GM19372 (cell line): ENCODE data around the gene MED10.

Source experiments
- ATAC-seq: cut with Tn5 transposase; IDR thresholded peaks from one replicate; pipeline ENCODE4 v1.9.1; 2021; ENCODE audit warnings: mild to moderate bottlenecking, low read depth, moderate library complexity; ENCODE audit not compliant: unreplicated experiment

Gene MED10

GRCh38 chr5:6353602-6354302 lies 24.6 kb downstream of the MED10 start:
- no peak for ATAC-seq

- ATAC-seq = no peak
Measured at GRCh38 chr5:6350277-6351090, 27.9 kb downstream of the MED10 start.

- ATAC-seq = no peak
Measured at GRCh38 chr5:6349387-6349786, 29.0 kb downstream of the MED10 start.

GRCh38 chr5:6348476-6349000 lies 29.8 kb downstream of the MED10 start:
- ATAC-seq = no peak

- no peak for ATAC-seq
Measured at GRCh38 chr5:6347673-6348072, 30.7 kb downstream of the MED10 start.

- no peak for ATAC-seq
Measured at GRCh38 chr5:6347165-6347564, 31.2 kb downstream of the MED10 start.

GRCh38 chr5:6344593-6344989 lies 33.8 kb downstream of the MED10 start:
- ATAC-seq = no peak

- ATAC-seq = no peak
Measured at GRCh38 chr5:6343951-6344592, 34.3 kb downstream of the MED10 start.

GRCh38 chr5:6342689-6343315 lies 35.5 kb downstream of the MED10 start:
- no peak for ATAC-seq

- no peak for ATAC-seq
Measured at GRCh38 chr5:6340100-6340499, 38.2 kb downstream of the MED10 start.

- ATAC-seq = no peak
Measured at GRCh38 chr5:6338871-6339270, 39.5 kb downstream of the MED10 start.

- ATAC-seq = no peak
Measured at GRCh38 chr5:6338135-6338534, 40.2 kb downstream of the MED10 start.

- no peak for ATAC-seq
Measured at GRCh38 chr5:6333182-6333905, 45.0 kb downstream of the MED10 start.

- ATAC-seq = no peak
Measured at GRCh38 chr5:6328173-6328572, 50.2 kb downstream of the MED10 start.

GRCh38 chr5:6326776-6327175 lies 51.6 kb downstream of the MED10 start:
- no peak for ATAC-seq

GRCh38 chr5:6322163-6322713 lies 56.1 kb downstream of the MED10 start:
- no peak for ATAC-seq
